OCI-LY7 (cell line): ENCODE data around the gene RSPRY1.

Source experiments
- EZH2phosphoT487 ChIP-seq: fragments of 200-600 bp; sonication (generic); IDR thresholded peaks from 2 replicates; pipeline ENCODE4 v1.6.1; 2018; ENCODE audit warnings: low read depth, borderline replicate concordance, mild to moderate bottlenecking, mixed run types, antibody characterized with exemption, low read length, moderate library complexity, mixed read lengths
- TF ChIP-seq, protein P1 (sequence below): fragments of 200-600 bp; sonication (generic); conservative IDR thresholded peaks from 2 replicates; pipeline ENCODE4 v1.5.1; 2014; ENCODE audit warnings: mild to moderate bottlenecking, antibody characterized with exemption, low read length, moderate library complexity, mixed read lengths

DNA sequence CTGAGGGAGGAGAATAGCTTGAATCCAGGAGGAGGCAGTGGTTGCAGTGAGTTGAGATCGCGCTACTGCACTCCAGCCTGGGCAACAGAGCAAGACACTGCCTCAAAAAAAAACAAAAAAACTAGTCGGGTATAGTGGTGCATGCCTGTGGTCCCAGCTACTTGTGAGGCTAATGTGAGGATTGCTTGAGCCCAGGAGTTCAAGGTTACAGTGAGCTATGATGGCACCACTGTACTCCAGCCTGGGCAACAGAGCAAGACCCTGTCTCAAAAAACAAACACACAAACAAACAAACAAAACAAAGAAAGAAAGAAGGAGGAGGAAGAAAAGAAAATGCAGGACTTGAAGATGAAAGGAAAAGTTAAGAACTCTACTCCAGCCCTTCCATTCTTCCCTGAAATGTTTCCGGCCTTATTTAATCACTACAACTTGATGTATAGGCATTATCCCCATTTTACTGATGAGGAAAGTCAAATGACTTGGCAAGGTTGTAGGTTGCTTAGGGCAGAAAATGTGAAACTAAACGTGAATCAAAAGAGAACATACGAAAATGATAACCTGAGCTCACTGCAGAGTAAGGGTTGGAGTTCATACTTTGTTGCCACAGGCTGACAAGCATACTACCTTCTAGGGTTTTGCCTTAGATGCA is 30.3 kb upstream of the RSPRY1 start:
- TF ChIP-seq, protein P1, sequence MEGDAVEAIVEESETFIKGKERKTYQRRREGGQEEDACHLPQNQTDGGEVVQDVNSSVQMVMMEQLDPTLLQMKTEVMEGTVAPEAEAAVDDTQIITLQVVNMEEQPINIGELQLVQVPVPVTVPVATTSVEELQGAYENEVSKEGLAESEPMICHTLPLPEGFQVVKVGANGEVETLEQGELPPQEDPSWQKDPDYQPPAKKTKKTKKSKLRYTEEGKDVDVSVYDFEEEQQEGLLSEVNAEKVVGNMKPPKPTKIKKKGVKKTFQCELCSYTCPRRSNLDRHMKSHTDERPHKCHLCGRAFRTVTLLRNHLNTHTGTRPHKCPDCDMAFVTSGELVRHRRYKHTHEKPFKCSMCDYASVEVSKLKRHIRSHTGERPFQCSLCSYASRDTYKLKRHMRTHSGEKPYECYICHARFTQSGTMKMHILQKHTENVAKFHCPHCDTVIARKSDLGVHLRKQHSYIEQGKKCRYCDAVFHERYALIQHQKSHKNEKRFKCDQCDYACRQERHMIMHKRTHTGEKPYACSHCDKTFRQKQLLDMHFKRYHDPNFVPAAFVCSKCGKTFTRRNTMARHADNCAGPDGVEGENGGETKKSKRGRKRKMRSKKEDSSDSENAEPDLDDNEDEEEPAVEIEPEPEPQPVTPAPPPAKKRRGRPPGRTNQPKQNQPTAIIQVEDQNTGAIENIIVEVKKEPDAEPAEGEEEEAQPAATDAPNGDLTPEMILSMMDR, result no peak
- TF ChIP-seq EZH2phosphoT487, result no peak
